Measurements from ENCODE around the gene EHD3.

EHD3 gene

DNA sequence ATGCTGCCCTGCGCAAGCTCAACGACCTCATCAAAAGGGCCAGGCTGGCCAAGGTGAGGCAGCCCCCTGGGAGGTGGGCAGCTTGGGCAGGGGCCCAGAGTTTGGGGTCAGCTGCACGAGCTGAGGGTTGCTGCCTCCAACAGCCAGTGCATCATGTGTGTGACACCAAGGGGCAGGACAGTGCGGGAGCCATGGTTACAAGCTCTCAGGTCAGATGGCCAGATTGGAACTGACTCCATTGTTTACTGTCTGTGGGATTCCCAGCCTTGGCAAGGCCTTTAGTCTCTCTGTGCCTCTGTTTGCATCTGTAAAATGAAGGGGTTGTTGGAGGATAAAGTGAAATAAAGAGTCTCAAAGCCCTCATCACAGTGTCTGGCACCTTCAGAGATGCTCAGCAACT, 26.9 kb downstream of the EHD3 start:
- TF ChIP-seq, protein P1, sequence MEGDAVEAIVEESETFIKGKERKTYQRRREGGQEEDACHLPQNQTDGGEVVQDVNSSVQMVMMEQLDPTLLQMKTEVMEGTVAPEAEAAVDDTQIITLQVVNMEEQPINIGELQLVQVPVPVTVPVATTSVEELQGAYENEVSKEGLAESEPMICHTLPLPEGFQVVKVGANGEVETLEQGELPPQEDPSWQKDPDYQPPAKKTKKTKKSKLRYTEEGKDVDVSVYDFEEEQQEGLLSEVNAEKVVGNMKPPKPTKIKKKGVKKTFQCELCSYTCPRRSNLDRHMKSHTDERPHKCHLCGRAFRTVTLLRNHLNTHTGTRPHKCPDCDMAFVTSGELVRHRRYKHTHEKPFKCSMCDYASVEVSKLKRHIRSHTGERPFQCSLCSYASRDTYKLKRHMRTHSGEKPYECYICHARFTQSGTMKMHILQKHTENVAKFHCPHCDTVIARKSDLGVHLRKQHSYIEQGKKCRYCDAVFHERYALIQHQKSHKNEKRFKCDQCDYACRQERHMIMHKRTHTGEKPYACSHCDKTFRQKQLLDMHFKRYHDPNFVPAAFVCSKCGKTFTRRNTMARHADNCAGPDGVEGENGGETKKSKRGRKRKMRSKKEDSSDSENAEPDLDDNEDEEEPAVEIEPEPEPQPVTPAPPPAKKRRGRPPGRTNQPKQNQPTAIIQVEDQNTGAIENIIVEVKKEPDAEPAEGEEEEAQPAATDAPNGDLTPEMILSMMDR (IDR thresholded peaks at IDR 0.05): no peak

DNA sequence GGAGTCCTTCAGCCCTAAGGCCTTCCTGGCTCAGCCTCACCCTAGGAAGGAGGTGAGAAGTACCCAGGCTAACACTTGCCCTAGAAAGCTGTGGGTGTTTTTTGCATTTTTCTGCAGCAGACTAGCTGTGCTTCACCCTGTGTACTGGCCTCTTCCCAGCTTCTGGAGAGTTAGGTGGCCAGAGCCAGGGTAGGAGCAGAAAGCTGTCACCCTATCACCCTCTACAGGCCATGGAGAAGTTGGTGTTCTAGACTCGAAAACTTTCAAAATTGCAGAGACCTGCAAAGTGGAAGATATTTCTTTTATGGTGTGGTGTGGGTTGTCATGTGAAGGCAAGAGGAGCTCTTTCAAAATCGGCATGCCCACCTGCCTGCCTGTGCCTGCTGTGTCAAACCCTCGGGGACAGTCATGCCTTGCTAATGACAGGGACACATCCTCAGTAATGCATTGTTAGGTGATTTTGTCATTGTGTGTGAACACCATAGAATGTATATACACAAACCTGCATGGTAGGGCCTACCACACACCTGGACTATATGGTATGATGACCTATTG, 29.8 kb downstream of the EHD3 start:
- TF ChIP-seq, protein P1 (IDR thresholded peaks at IDR 0.05): no peak

DNA sequence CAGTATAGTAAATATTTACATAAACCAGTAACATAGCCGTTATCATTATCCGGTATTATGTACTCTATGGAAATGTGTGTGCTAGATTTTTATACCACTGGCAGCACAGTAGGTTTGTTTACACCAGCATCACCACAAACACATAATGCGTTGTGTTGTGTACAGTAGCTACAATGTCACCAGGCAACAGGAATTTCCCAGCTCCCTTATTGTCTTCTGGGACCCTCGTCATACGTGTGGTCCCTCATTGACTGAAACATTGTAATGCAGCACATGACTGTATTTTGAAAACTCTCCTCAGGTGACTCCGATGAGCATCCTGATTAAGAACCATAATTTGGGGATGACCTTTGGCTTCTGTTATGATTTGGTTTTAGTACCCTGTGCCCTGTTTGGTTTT, 31.3 kb downstream of the EHD3 start:
- TF ChIP-seq, protein P1 (IDR thresholded peaks at IDR 0.05): no peak

DNA sequence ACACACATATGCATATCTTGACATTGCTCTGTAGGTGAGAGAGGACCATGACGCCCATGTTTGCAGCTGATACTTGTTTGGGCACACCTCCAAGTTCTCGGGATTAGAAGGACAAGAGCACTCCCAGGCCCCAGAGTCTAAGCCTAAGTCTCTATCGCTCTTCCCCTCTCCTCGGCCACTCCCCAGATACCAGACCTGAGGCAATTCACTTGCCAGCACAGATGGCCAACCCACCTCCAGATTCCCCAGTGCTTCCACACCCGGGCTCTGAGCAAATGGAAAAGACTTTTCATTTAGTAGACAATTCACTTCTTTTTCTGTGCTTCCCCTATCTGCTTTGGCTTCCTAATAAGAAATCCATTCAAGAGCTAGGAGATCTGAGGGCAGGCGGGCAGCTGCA, 32.9 kb downstream of the EHD3 start:
- TF ChIP-seq, protein P1 (IDR thresholded peaks at IDR 0.05): no peak

DNA sequence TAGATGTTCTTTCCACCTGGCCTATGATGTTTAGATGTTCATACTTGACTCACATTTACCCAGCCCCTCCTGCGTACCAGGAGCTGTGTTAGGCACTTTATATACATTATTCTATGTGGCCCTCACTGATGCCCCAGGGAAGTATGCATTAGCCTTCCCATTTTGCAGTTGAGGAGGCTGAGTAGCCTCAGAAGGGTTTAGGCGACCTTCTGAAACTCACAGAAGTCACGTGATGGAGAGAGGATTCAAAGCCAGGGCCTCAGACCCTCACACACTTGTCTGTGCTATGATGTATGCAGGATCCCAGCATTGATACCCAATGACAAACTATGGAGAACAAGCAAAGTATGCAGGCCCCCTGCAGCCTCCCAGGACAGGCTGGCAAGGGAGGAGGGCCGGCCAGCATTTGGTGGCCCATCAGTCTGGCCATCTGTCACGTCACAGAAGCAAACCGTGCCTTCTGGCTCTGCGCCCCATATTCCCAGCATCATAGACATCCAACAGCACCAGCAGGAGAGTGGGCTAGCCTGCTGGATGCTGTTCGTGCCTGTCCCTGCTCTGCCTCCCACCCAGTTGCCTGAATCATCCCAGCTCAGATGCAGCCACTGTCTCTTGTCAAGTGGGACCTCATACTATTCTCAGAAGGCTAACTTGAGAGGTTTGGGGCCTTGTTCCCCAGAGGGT, 33.6 kb downstream of the EHD3 start:
- TF ChIP-seq, protein P1 (IDR thresholded peaks at IDR 0.05): no peak

DNA sequence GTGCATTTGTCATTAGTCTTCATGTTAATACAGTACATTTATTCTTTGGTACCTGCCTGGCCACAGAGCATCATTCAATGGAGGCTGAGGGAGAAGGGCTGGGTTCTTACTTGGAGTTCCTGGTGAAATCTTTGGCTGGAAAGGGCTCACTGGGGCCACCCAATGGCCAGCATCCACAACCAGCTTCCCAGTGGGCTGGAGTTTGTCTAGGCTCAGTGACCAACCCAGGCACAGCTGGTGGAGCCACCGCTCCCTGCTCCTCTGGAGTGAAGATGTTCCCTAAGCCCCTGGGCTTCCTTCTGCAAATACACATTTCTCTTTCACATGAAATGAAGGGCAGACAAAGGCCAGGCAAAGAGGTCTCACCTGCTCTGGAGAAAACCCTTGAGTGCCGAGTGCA, 34.4 kb downstream of the EHD3 start:
- TF ChIP-seq, protein P1 (IDR thresholded peaks at IDR 0.05): no peak

DNA sequence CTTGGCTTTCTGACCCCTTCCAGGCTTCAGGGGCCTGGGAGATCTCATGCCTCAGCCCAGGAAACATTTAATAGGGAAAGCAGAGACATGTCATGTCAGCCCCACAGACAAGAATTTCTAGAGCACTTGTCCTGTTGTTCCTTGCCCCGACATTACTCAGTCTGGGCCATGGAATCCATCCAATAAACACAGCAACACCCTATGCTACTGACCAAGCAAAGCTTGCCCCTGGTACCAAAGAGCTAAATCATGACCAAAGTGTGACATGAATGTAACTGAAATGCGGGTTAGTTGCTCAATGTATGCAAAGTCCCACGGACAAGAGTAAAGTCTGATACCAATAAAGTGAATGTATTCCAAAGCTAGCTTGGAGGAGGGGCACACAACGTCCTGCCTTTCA, 35.1 kb downstream of the EHD3 start:
- TF ChIP-seq, protein P1 (IDR thresholded peaks at IDR 0.05): no peak

Data from LNCAP (cell line).